GM18870 (cell line): ENCODE measurements around the gene RPS15A.

Experiments used
- ATAC-seq: cut with Tn5 transposase; IDR thresholded peaks from one replicate; pipeline ENCODE4 v1.9.1; 2021; ENCODE audit warnings: moderate library complexity; ENCODE audit not compliant: unreplicated experiment

Gene RPS15A

GRCh38 chr16:18789850-18790706 is at the start of gene RPS15A:
RPS15A (minus strand) TSS chr16:18790334; CDS start chr16:18789113, 1,221 bp downstream.
- ATAC-seq = peak; percentile 77

GRCh38 chr16:18839555-18839954 is 49.4 kb upstream of the RPS15A start:
- no peak for ATAC-seq

- no peak for ATAC-seq
Observed at GRCh38 chr16:18836702-18837101, 46.6 kb upstream of the RPS15A start.

GRCh38 chr16:18834864-18835263 is 44.7 kb upstream of the RPS15A start:
- no peak for ATAC-seq

- no peak for ATAC-seq
Observed at GRCh38 chr16:18833707-18834505, 43.8 kb upstream of the RPS15A start.

- ATAC-seq = no peak
Observed at GRCh38 chr16:18832613-18833012, 42.5 kb upstream of the RPS15A start.

- no peak for ATAC-seq
Observed at GRCh38 chr16:18832006-18832405, 41.9 kb upstream of the RPS15A start.

GRCh38 chr16:18829251-18829650 is 39.1 kb upstream of the RPS15A start:
- no peak for ATAC-seq

GRCh38 chr16:18827890-18828289 is 37.8 kb upstream of the RPS15A start:
- ATAC-seq = no peak

GRCh38 chr16:18816286-18816685 is 26.2 kb upstream of the RPS15A start:
- ATAC-seq = no peak

- no peak for ATAC-seq
Observed at GRCh38 chr16:18811925-18812324, 21.8 kb upstream of the RPS15A start.

- no peak for ATAC-seq
Observed at GRCh38 chr16:18809165-18809564, 19.0 kb upstream of the RPS15A start.

GRCh38 chr16:18805257-18805773 is 15.2 kb upstream of the RPS15A start:
- no peak for ATAC-seq

- ATAC-seq = no peak
Observed at GRCh38 chr16:18804540-18804939, 14.4 kb upstream of the RPS15A start.

- ATAC-seq = no peak
Observed at GRCh38 chr16:18803569-18804462, 13.7 kb upstream of the RPS15A start.

GRCh38 chr16:18802767-18803343 is 12.7 kb upstream of the RPS15A start:
- no peak for ATAC-seq

GRCh38 chr16:18801145-18801972 is 11.2 kb upstream of the RPS15A start, which contains the start of gene ARL6IP1:
ARL6IP1 (minus strand) TSS chr16:18801549; CDS start chr16:18801466, 83 bp downstream.
- peak; percentile 94 for ATAC-seq

- ATAC-seq = no peak
Observed at GRCh38 chr16:18800775-18801144, 10.6 kb upstream of the RPS15A start.

- no peak for ATAC-seq
Observed at GRCh38 chr16:18800293-18800692, 10.2 kb upstream of the RPS15A start.
